Measurements from ENCODE around the gene FAM163A. TPM values are rescaled to one million over a fixed set of nuclear protein-coding genes. Genes with fewer than 3 reads are reported as not detected.

The FAM163A gene
- total RNA-seq, 1 experiment from 2014 or later, result 0.46 TPM

- H2BK120ac ChIP-seq (ENCODE audit: low read depth, low read length, poor library complexity, severe bottlenecking), result no peak overlapping the region
- H2BK5ac ChIP-seq (ENCODE audit: insufficient read length, low read length), result no peak overlapping the region
- H3K79me2 ChIP-seq (ENCODE audit: insufficient read depth, low read length), result no peaks in the 10 kb centered on the region
- no peak overlapping the region for H4K8ac ChIP-seq (replicated peaks; ENCODE audit: insufficient read length, low read depth, low read length)
- no peak overlapping the region for H3K27ac Mint-ChIP-seq
- H3K56ac ChIP-seq (ENCODE audit: insufficient read length, low read depth, low read length), result no peak overlapping the region
- H3K23me2 ChIP-seq (ENCODE audit: insufficient read length, low read depth, low read length, poor library complexity, severe bottlenecking), result no peaks in the 10 kb centered on the region
- H3K27me3 ChIP-seq (ENCODE audit: insufficient read depth, low read length), result no peaks in the 10 kb centered on the region
- H3K4me3 Mint-ChIP-seq, result no peak overlapping the region
- H3K9me3 Mint-ChIP-seq, result peaks cover 14 to 15% of the 10 kb centered on the region in 2 experiments
- H3K27me3 Mint-ChIP-seq (ENCODE audit: low read depth), result peaks cover 2% of the 10 kb centered on the region
- H3K18ac ChIP-seq (ENCODE audit: insufficient read length, low read depth, low read length), result no peak overlapping the region
- no peak overlapping the region for H2BK12ac ChIP-seq (ENCODE audit: insufficient read length, low read depth, low read length)
- no peak overlapping the region for H3K14ac ChIP-seq (ENCODE audit: insufficient read depth, low read length)
- no peak overlapping the region for H2AFZ ChIP-seq (ENCODE audit: low read length)
- H2BK15ac ChIP-seq (ENCODE audit: low read depth, low read length), result no peak overlapping the region
- 0 out of 2 replicates have a peak, but pooled peaks cover 3% of the 10 kb centered on the region for H3K4me1 ChIP-seq (ENCODE audit: insufficient read depth, low read length)
- no peaks in the 10 kb centered on the region for H3K79me1 ChIP-seq (ENCODE audit: insufficient read depth, low read depth, low read length, poor library complexity, severe bottlenecking)
- no peaks in the 10 kb centered on the region for H3K9me3 ChIP-seq (ENCODE audit: control insufficient read depth, low read depth, low read length)
- H3K36me3 Mint-ChIP-seq (ENCODE audit: insufficient read depth in 1 of 3, low read depth in 3 of 3), result peaks cover 0 to 24% (median 7%) of the 10 kb centered on the region in 3 experiments; a peak in 6 of 7 replicates
- H2BK20ac ChIP-seq (ENCODE audit: low read depth, low read length, poor library complexity, severe bottlenecking), result no peak overlapping the region
- TF ChIP-seq CTCF (conservative IDR thresholded peaks at IDR 0.05), result no peak
- H3K27ac ChIP-seq (ENCODE audit: insufficient read length, low read depth, low read length), result no peak overlapping the region
- no peak overlapping the region for H3K4ac ChIP-seq (ENCODE audit: low read depth, low read length)
- no peak overlapping the region for H3K9ac ChIP-seq (ENCODE audit: extremely low read depth, insufficient read length, low read length)
- H3K4me2 ChIP-seq (ENCODE audit: insufficient read depth, insufficient read length, low read length), result no peak overlapping the region
- no peak overlapping the region for H3T11ph ChIP-seq (ENCODE audit: low read length)
- DNase-seq, result no peak
- H4K20me1 ChIP-seq (ENCODE audit: control insufficient read depth, insufficient read depth, insufficient read length), result no peaks in the 10 kb centered on the region
- WGBS (ENCODE audit: extremely low coverage, insufficient read length, low lambda C conversion rate), result no CpG with 5 or more reads among the region's 2 CpGs
- H4K5ac ChIP-seq (ENCODE audit: insufficient read length, low read depth, low read length), result no peak overlapping the region
- H4K91ac ChIP-seq (ENCODE audit: insufficient read length, low read depth, low read length), result no peak overlapping the region
- no peak overlapping the region for H3K23ac ChIP-seq (ENCODE audit: insufficient read length, low read depth, low read length)
- no peak overlapping the region for H2AK5ac ChIP-seq (ENCODE audit: insufficient read length, low read length)
- H3K4me1 Mint-ChIP-seq, result peaks cover 5 to 32% of the 10 kb centered on the region in 2 experiments
These were observed 17.4 kb downstream of the FAM163A start for GRCh38 chr1:179760521-179760920.

Measured in H9 (cell line).